KOPT-K1 (cell line): Measurements from ENCODE around the gene ST6GALNAC3.

Experiments
- H3K27ac ChIP-seq: fragments of 200-600 bp; sonication (generic); 2 replicates; pipeline ENCODE4 v1.5.1; 2016; ENCODE audit warnings: antibody characterized with exemption, mild to moderate bottlenecking, low read depth, low read length; ENCODE audit not compliant: poor library complexity, severe bottlenecking
- H3K36me3 ChIP-seq: fragments of 200-600 bp; sonication (generic); 2 replicates; pipeline ENCODE4 v1.5.1; 2017; ENCODE audit warnings: antibody characterized with exemption, mild to moderate bottlenecking, low read length, moderate library complexity; ENCODE audit not compliant: insufficient read depth
- H3K9me3 ChIP-seq: fragments of 200-600 bp; sonication (generic); 2 replicates; pipeline ENCODE4 v1.5.1; 2017; ENCODE audit warnings: antibody characterized with exemption, low read length, mild to moderate bottlenecking; ENCODE audit not compliant: insufficient read depth, poor library complexity, severe bottlenecking

Gene ST6GALNAC3

GRCh38 chr1:76203127-76203526, 128.6 kb downstream of the ST6GALNAC3 start:
- Histone ChIP-seq H3K9me3 (no peaks in the 10 kb centered on the region), H3K27ac (no peak overlapping the region), H3K36me3 (no peaks in the 10 kb centered on the region)

DNA sequence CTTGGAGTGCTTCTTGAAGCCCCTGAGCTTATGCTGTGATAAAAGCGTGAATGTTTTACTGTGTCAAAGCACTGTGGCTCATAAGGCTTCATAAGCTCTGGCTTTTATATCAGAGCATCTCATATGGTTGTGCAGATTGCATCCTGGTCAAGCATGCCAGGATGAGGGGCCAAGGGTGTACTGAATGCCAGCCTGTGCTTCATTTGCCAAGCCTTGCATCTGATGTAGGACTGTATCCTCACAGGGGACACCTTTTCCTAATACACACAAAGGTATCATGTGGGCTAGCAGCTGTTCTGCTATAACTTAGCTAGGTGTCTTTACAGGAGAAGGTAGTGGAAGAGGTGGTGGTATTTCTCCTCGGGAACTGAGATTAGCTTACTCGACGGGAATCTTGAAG, 134.7 kb downstream of the ST6GALNAC3 start:
- Histone ChIP-seq H3K9me3 (no peaks in the 10 kb centered on the region), H3K27ac (no peak overlapping the region)

GRCh38 chr1:76209648-76210047, 135.1 kb downstream of the ST6GALNAC3 start:
- no peaks in the 10 kb centered on the region for H3K9me3 ChIP-seq
- no peaks in the 10 kb centered on the region for H3K36me3 ChIP-seq
- H3K27ac ChIP-seq = no peak overlapping the region

More for the DNA sequence above, 134.7 kb downstream of the ST6GALNAC3 start:
- H3K36me3 ChIP-seq = no peaks in the 10 kb centered on the region

- Histone ChIP-seq H3K9me3 (no peaks in the 10 kb centered on the region), H3K27ac (no peak overlapping the region), H3K36me3 (no peaks in the 10 kb centered on the region)
These were observed 135.6 kb downstream of the ST6GALNAC3 start for GRCh38 chr1:76210160-76210559.

- Histone ChIP-seq H3K27ac (no peak overlapping the region), H3K36me3 (no peaks in the 10 kb centered on the region), H3K9me3 (no peaks in the 10 kb centered on the region)
These were observed 144.3 kb downstream of the ST6GALNAC3 start for GRCh38 chr1:76218888-76219287.

DNA sequence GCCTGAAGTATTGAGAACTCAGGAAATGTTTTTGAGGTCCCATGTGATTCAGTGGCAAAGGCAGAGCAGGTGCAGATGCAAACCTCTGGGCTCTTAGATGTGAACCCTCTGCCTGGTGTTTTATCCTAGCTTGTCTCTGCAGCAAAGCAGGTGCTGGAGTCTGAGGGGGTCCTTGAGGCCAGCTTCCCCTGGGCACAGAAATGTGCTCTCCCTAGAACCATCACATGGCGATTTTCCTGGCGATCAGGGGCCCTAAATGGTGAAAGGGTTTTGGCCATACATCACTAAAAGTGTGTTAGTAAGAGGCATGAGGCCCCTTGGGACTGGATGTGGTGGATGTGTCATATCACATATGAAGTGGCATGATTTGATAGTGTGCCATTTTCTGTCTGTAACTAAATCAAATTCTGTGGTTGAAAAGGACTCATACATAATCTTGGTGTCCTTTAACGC, 144.8 kb downstream of the ST6GALNAC3 start:
- H3K27ac ChIP-seq = no peak overlapping the region

GRCh38 chr1:76224752-76225151, 150.2 kb downstream of the ST6GALNAC3 start:
- Histone ChIP-seq H3K36me3 (no peaks in the 10 kb centered on the region), H3K9me3 (no peaks in the 10 kb centered on the region)

More for the DNA sequence above, 144.8 kb downstream of the ST6GALNAC3 start:
- Histone ChIP-seq H3K9me3 (no peaks in the 10 kb centered on the region), H3K36me3 (no peaks in the 10 kb centered on the region)

DNA sequence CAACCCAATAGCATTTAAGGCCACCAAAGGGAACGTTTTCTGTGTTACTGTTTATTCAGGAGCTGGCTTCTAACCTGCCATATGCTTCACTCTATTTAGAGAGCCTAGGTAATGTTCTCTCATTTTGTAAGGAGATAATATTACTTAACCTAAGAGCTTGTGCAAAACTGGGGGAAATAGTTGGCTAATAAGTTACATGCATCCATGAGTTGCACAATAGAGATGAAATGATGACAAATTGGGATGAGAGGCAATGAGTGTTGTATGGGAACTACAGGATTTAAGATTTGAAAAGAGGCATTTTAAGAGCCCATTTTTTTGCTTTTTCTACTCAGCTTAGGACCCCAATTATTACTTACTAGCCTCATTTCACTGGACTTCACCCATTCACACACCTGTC, 151.0 kb downstream of the ST6GALNAC3 start:
- Histone ChIP-seq H3K36me3 (no peaks in the 10 kb centered on the region), H3K27ac (no peak overlapping the region), H3K9me3 (no peaks in the 10 kb centered on the region)

More at GRCh38 chr1:76224752-76225151, 150.2 kb downstream of the ST6GALNAC3 start:
- no peak overlapping the region for H3K27ac ChIP-seq

DNA sequence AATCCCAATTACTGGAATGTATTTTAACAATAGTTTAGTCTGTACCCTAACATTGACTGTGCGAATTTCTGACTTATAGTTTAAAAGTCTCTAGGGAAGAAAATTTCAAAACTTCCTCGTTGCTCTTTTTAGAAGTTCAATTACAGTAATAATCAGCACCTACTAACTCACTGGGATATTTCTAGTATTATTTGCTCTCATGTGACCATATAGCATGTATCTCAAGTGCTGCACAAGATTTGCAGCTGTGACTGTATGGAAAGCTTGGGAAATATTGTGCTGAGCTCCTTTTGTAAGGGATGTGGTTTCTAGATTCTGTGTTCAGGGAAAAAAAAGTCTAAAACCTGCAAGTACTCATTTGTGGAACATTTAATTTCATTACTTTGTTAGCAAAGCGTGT, 153.1 kb downstream of the ST6GALNAC3 start:
- Histone ChIP-seq H3K27ac (no peak overlapping the region), H3K9me3 (no peaks in the 10 kb centered on the region), H3K36me3 (no peaks in the 10 kb centered on the region)

DNA sequence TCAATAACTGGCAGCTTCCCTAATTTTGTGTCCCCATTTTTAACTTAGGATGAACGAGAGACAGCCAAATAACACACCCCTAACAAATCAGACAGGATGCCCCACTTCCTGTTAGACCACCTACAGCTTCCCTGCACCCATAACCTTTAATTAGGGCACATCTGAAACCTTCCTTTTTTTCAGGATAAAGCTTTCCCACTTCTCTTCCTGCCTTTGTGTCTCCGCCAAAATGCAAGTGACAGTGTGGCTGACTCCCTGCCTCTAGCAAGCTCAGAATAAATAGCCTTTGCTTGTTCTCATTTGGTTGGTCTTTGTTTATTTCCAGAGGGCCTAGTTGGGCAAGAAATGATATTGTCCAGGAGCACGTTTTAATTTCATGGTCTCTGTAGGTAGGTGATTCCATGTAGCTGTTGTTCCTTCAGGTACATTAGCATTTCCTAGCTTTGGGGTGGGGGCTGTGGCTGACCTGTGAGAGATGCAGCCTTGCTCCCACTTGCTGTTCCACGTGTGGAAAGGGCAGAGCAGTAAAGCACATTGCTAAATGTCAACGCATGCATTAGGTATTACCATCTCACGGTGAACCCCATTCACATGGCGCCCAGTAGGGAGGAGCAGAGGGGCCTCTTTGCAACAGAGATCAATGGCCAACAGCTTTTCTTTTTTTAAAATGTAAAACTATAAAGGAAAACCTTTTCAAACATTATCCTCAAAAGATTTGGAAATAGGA, 154.9 kb downstream of the ST6GALNAC3 start:
- Histone ChIP-seq H3K27ac (no peak overlapping the region), H3K9me3 (no peaks in the 10 kb centered on the region), H3K36me3 (no peaks in the 10 kb centered on the region)

- Histone ChIP-seq H3K36me3 (no peaks in the 10 kb centered on the region), H3K9me3 (no peaks in the 10 kb centered on the region), H3K27ac (no peak overlapping the region)
These were observed 156.3 kb downstream of the ST6GALNAC3 start for GRCh38 chr1:76230842-76231281.

DNA sequence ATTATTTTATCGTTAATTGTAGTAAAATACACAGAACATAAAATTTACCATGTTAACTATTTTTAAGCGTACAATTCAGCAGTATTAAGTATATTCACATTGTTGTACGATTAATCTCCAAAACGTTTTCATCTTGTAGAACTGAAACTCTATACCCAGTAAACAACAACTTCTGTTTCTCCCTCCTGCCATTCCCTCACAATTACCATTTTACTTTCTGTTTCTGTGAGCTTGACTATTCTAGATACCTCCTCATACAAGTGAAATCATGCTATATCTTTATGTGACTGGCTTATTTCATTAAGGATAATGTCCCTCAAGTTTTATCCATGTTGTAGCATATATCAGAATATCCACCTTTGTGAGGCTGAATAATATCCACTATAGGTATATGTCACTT, 156.8 kb downstream of the ST6GALNAC3 start:
- H3K9me3 ChIP-seq = no peaks in the 10 kb centered on the region
- H3K27ac ChIP-seq = no peak overlapping the region
- H3K36me3 ChIP-seq = no peaks in the 10 kb centered on the region

GRCh38 chr1:76232666-76233065, 158.1 kb downstream of the ST6GALNAC3 start:
- no peak overlapping the region for H3K27ac ChIP-seq
- H3K36me3 ChIP-seq = no peaks in the 10 kb centered on the region
- no peaks in the 10 kb centered on the region for H3K9me3 ChIP-seq

DNA sequence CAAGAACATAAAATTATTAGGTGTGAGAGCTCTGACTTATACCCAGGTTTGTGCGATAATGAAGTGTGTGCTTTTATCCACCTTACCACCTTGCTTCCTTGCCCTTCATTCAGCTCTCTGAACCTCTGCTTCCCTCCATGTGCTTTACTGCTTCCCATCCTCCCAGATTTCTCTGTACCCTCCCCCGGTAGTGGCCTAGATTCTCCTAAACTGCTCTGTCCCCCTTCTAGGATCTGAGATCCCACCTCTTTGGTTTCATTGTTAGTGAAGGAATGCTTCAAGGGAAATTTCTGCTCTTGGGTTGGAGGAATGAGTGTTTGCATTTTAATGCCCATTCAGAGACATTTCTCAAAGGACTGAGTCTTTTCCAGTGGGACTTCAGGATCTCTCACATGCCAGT, 159.5 kb downstream of the ST6GALNAC3 start:
- Histone ChIP-seq H3K27ac (no peak overlapping the region), H3K9me3 (no peaks in the 10 kb centered on the region), H3K36me3 (no peaks in the 10 kb centered on the region)

DNA sequence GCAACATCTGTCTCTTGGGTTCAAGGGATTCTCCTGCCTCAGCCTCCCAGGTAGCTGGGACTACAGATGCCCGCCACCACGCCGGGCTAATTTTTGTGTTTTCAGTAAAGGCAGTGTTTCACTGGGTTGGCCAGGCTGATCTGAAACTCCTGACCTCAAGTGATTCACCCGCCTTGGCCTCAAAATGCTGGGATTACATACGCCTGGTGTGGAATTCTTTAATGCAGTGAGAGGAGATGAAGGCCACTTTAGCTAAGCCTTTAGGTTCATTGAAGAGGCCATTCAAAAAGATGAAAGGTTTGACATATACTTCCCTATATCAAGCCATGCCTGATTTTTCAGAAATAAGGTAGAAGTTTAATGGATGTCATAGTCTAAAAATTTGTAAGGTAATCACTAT, 162.7 kb downstream of the ST6GALNAC3 start:
- Histone ChIP-seq H3K27ac (no peak overlapping the region), H3K36me3 (no peaks in the 10 kb centered on the region), H3K9me3 (no peaks in the 10 kb centered on the region)

DNA sequence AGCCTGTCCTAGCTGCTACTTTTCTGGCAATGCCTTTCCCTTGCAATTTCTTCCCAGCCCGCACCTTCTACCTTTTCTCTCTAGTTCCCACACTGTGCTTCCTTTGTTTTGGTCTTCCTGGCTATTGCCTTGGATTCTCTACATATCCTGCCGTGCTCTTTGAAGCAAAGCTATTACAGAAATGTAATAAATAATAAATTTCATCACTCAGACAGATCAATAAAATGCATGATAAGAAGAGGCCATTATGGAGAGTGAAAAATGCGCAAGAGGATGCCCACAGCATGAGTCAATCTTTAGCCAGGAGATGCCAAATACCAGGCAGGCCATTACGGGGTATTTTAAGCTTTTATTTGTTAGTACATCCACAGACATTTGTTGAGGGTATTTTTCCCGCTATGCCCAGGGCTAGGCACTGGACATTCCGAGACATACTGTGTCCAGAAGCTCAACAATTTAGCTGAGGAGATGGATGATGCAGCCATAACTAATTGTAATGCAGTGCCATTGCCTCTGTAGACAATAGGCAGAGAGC, 163.6 kb downstream of the ST6GALNAC3 start:
- Histone ChIP-seq H3K9me3 (no peaks in the 10 kb centered on the region), H3K36me3 (no peaks in the 10 kb centered on the region), H3K27ac (no peak overlapping the region)
